Myocyte (in vitro differentiated cells): ENCODE data around the gene SSR4. TPM values are rescaled to one million over a fixed set of nuclear protein-coding genes. Genes with fewer than 3 reads are reported as not detected.
"Not testable (repeated sequence)": the region's sequence is repeated elsewhere in the genome, so short reads cannot be mapped to it uniquely, and the experiment has no call there.

Experiments
- DNase-seq: peaks from one replicate; pipeline ENCODE4 v3.0.0-alpha.2; 2012; ENCODE audit warnings: low read depth
- total RNA-seq: library from RNA; depleted of rRNA; stranded (reverse); fragments of >200 nt; gene quantifications from 2 replicates; pipeline ENCODE4 v1.2.3, GENCODE V29; 2014

Gene SSR4
- total RNA-seq, 1 donor from 2014 or later: 155 TPM

DNA sequence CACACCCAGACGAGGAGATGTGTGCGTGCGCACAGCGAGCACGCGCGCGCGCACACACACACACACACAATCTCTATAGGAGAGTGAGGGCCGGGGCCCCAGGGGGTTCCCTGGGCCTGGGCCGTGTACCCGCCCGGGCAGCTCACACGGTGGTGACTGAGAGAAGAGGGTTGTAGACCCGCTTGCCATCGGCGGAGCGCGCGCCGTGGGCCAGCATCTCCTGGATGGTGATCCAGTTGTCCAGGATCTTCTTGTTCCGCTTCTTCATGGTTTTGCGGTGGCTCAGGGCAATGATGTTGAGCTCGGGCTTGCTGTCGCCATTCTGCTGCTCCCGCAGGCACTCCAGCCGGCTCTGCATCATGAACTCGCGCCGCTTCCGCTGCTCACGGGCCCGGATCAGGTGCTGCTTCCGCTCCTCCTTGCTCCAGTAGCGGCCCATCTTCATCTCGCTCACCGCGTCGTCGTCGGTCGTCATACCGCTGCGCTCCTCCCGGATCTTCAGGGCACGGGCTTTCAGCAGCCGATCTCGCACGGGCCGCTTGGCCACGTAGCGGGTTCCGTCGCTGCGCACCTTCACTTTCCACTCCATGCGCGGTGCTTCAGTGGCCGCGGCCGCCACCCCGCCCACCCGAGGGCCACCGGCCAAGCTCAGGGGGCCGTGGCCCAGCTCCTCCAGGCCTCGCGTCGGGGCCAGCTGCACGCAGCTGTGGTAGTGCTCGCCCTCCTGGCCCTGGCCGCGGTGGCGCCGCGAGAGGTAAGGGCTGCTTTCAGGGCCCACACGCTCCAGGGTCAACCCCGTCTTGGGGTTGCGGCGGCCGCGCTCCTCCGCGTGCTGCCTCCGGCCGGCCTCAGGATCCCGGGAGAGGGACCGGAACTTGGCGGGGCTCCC lies 9.0 kb downstream of the SSR4 start:
- DNase-seq: no peak

GRCh38 chrX:153804100-153804595 lies 9.7 kb downstream of the SSR4 start:
- no peak for DNase-seq

DNA sequence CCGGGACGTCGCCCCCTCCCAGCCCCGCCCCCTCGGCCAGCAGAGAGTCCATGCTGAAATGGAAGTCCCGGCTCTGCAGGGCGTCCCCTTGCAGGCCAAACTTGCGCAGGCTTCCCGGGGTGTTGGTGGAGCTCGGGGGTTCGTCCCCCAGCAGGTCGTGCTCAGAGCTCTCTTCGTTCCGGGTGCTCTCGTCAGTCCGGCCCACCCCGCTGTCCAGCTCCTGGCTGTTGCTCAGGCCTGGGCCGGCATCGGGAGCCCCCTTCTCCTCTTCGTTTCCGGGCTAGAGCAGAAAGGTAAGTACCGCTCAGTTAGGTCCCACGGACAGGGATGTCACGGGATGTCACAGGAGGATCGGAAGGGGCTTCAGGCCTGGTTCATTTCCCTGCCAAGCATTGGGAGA lies 10.2 kb downstream of the SSR4 start:
- no peak for DNase-seq

- DNase-seq: no peak
Observed at GRCh38 chrX:153805436-153805835, 11.0 kb downstream of the SSR4 start.

- DNase-seq: no peak
Observed at GRCh38 chrX:153806999-153807575, 12.6 kb downstream of the SSR4 start.

DNA sequence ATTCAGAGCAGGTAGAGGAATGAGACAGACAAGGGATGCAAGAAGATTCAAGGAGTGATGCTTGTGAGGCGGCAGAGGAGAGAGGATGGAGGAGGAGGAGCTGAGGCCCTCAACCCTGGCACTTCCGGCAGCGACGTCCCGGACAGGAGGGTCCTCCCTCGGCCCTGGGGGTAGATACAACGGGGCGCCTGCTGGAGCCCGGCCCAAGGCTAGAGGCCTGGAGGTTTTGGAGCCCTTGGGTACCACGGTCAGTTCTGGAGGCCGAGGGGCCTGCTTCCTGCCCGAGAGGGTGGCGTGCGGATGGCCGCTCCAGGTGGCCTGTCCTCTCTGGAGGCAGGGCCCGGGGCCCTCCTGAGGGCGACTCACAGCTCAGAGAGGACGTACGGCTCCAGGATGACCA lies 13.5 kb downstream of the SSR4 start:
- DNase-seq: no peak

DNA sequence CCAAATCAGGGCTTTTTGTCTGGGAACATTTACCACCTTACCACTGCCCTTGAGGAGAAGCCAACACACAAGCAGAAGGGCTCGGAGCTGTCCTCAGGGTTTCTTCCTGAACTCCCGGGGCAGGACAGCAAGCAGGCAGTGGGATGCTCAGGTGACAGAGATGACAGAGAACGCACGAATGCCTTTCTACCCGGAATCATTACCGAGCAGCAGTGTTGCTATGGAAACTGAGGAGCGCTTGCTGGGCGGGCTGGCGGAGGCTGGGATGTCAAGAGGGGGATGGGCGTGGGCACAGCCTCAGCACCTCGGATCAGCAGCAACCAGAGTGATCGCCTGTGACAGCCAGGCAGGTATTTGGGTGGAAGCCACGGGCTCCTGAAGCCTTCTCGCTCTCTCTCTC lies 17.8 kb downstream of the SSR4 start:
- no peak for DNase-seq

DNA sequence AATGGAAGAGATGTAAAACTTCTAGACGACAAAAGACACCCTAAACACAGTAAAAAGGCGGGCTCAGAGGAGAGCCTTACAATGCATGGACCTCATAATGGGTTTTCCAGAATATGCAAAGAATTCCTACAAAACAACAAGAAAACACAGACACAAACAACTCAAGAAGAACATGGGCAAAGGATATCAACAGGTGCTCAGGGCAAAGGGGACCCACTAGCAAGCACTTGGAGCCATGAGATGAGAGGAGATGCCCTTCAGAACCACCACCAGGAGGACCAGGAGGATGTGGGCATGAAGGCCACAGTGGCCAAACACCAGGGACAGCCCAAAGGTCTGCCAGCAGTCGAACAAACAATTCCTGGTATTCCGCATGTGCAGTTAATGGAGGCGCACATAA lies 18.7 kb downstream of the SSR4 start:
- no peak for DNase-seq

- DNase-seq: no peak
Observed at GRCh38 chrX:153814591-153815315, 20.3 kb downstream of the SSR4 start.

- no peak for DNase-seq
Observed at GRCh38 chrX:153816831-153817690, 22.6 kb downstream of the SSR4 start.

- DNase-seq: not testable (repeated sequence)
Observed at GRCh38 chrX:153818064-153818463, 23.6 kb downstream of the SSR4 start.

GRCh38 chrX:153818571-153819383 lies 24.3 kb downstream of the SSR4 start:
- DNase-seq: peak; percentile 24

DNA sequence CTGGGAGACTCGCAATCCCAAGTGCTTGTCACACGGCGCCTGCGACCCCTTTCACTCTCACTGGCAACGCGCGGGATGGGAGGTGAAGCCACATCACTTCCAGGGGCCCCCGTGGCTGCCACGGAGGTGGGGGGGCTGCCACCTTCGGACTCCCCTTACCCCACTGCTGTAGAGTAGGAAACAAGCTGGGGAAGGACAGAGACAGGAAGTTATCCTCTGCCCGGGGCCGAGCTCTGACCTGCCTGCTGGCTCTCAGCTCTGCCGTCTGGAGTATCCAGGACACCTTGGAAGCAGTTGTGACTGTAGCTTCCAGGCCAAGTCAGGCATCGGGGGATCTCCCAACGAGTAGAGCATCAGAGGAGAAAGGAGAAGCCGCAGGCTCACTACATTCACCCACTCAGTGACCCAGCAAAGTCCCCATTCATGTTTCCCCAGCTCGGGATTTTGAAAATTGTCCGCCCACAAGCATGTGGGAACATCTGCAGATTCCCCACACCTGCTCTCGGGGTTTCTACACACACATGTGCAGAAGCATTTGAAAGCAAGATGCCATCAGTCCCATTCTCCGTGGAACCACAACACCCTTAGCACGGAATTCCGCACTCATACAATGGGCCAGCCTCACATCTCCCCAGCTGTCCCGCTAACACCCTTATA lies 25.0 kb downstream of the SSR4 start:
- peak; percentile 50 for DNase-seq

DNA sequence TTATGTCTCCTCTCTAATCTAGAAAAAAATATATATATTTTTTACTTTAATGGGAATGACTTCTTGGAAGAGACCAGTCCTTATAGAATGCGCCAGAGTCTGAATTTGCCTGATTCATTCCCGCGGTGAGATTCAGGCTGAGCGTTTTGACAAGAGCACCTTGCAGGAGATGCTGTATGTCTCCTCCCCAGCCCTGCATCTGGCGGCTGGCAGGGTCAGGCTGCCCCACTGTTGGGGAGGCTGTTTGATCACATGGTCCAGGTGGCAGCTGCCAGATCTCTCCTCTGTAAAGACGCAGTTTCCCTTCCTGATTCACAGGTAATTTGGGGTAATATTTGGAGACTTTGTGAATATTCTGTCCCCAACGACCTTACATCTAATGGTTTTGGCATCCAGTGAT lies 26.1 kb downstream of the SSR4 start:
- no peak for DNase-seq

DNA sequence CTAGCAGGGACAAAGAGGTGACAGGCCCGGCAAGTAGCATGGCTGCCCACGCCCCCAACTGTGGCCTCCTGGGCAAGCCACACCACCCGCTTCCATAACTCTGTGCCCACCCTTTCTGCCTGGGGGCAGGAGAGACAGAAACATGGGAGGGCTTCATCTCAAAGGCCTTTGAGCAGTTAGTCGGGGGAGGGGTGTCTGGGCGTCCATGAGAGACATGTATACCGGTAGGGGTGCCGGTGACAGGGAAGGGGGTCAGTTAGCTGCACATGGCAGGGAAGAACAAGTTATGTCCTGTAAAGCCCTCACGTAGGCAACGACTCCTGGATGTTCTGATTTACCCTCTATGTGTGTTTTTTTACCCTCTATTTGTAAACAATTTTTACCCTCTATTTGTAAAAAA lies 26.6 kb downstream of the SSR4 start:
- DNase-seq: no peak

- DNase-seq: no peak
Observed at GRCh38 chrX:153824348-153824747, 29.9 kb downstream of the SSR4 start.

GRCh38 chrX:153825042-153825441 lies 30.6 kb downstream of the SSR4 start:
- no peak for DNase-seq

GRCh38 chrX:153827016-153827415 lies 32.5 kb downstream of the SSR4 start:
- DNase-seq: no peak

GRCh38 chrX:153827903-153828302 lies 33.4 kb downstream of the SSR4 start:
- DNase-seq: no peak

GRCh38 chrX:153828308-153828707 lies 33.8 kb downstream of the SSR4 start:
- no peak for DNase-seq
